NCI-H2029 treated with DMSO at 0.1 percent for 48 hours (cell line): ENCODE measurements around the gene MINDY1.

ENCODE experiments used
- DNase-seq: peaks from one replicate; lab custom pipeline; 2025; lab: John Stamatoyannopoulos, UW

The MINDY1 gene

DNA sequence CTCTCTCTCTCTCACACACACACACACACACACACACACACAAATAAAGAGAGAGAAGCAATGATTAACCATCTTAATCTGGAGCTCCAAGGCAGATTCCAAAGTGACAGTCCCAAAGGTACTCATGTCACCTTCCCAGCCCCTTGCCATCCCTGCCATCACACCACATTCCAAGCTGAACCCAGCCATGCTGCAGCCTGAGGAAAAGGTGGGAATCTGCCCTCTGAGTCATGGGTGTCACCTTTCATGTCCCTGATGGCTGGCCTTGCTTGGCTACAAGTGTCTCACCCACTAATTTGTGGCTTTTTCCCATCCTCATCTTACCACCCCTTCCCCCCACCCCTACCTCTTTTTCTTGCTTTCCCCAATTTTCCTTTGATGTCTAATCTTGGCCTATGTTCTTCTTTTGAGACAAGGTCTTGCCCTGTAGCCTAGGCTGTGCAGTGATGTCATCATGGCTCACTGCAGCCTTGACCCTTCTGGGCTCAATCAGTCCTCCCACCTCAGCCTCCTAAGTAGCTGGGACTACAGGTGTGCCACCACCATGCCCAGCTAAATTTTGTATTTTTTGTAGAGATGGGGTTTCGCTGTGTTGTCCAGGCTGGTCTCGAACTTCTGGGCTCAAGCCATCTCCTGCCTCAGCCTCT lies 21.4 kb downstream of the MINDY1 start:
- DNase-seq = no peak

DNA sequence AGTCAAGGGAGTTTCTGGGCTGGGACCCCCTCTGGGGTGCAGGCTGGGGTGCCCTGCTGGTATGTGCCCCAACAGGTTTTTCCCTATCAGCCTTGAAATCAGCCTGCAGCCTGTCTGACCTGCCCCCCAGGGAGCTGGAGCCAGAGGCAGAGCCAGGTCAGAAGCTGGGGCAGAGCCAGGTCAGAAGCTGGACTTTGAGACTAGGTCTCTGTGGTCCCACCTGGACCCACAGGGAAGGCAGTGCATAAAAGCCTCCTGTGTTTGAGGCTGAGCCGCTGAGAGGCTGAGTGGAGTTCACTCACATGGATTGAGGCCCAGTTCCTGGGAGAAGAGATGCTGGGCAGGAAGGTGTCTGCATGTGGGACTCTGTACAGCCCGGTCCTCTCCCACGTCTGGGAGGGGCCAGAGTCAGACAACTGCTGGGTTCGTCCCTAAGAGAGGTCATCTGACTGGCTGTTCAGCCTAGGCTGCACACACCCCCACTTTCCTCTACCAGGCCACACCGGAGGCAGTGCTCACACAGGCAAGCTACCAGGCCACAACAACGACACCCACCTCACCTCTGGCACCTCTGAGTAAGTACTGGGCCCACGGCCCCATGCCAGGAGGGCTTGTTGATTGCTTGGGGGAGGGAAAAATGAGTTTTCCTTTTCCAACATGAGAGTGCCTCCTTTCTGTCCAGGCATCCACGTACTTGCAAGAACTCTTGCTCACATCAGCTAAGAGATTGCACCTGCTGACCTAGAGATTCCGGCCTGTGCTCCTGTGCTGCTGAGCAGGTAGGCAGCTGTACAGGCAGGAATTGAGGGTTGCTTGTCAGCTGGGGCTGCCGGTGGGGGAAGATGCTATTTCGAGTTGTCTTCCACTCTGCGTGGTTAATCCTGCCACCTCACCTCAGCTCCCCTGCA lies 24.6 kb downstream of the MINDY1 start, which contains the start of gene ANXA9:
Gene ANXA9 (plus strand): TSS at position 488 of the 908 bp plus-strand sequence. CDS start 814 bp downstream, outside the sequence.
- no peak for DNase-seq

DNA sequence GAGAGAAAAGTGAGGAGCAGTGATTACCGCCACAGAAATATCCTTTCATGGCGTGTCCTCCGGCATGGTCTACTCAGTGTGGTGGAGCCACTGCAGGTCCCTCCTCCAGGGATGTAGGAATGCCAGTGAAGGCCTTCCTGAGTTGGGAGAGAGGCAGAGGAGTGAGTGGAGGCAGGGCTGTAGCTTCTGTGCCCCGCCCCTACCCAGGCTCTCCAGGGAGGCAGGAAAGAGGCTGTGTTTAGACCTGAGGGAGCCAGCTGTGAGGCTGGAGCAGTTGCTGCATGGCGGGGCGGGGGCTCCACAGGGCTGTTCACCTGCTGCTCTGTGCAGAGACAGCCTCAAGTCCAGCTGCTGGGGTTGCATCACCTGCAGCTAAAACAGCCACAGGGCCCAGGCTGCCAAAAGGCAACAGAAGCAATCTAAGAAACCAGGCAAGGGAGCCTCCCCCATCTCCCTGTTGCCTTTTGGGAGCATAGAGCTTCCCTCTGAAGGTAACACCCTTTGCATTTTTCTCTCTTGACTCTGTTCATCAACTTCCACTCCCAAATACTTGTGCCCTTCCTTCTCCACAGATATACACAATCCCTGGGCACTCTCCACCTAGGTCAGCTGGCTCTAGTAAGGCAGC lies 25.4 kb downstream of the MINDY1 start:
- DNase-seq = no peak

DNA sequence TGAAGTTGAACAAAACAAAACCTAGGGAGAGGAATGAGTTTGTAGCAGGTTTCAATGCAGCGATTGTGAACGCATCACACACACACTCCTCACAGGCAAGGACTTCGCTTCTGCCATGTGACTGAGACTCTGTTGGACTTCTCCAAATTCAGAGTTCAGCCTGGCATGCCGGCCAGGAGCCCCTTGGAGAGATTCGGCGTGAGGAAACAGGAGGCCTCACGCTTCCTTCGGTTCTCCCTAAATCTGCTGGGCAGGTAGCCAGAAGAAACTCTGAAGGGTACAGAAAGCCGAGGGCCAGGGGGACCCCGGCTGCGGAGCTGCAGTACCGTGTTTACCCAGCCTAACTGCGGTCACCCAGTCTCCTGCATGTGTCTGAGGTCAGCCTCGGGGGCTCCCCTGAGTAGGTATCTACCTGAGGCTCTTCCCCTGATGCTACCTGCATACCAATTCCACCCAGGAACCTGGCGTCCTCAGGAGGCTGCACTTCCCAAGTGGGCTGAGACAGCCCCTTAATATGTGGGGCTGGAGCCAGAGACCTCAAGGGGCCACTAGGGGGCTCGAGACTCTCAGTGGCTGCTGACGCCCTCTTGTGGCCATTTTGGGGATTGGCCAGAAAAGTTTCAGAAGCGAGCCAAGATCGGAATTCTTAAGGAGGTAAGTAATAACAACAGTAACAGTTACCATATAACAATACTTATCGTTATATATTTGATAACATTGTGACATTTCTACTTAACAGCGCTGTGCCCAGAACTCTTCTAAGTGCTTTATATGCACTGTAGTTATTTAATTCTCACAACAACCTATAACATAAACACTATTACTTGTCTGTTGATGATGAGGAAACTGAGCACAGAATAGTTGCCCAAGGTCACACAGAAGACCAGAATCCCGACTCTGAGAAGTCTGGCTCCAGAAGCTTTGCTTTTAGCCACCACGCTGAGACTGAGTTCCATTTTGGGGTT lies 27.3 kb downstream of the MINDY1 start:
- peak; percentile 60 for DNase-seq

DNA sequence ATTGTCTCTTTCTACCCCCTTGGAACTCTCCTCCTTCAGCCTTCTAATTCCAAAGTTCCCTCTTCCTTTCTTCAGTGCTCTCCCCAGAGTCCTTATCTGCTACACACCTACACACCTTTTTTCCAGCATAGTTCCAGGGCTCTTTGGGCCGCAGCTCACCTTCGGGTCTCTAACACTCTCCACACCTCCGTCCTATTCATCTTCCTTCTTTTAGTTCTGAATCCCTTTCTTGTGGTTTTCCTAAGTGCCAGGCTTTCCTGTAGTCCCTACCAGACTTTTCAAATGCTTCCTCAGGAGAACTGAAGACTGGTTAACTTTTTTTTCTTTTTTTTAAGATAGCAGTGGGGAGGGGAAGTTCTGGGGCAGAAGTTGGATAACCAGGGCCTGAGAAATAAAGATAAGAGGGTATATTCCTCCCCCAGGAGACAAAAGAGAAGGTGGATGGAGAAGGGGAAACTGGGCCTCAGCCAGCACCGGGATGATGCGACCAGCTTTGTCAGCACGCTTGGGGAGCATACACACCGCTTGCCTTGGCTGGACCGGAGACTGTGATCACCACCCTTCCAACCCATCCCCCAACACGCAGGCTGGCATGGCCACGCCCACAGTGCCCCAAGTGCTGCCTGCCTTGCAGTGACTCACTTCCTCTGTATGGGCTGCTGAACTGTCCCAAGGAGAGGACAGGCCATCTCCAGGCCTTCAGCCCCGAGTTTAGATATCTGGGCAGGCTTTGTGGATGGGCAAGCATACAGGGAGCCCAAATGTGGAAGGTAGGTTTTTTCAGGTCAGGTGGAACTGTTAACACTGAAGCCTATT lies 29.6 kb downstream of the MINDY1 start:
- DNase-seq = no peak

DNA sequence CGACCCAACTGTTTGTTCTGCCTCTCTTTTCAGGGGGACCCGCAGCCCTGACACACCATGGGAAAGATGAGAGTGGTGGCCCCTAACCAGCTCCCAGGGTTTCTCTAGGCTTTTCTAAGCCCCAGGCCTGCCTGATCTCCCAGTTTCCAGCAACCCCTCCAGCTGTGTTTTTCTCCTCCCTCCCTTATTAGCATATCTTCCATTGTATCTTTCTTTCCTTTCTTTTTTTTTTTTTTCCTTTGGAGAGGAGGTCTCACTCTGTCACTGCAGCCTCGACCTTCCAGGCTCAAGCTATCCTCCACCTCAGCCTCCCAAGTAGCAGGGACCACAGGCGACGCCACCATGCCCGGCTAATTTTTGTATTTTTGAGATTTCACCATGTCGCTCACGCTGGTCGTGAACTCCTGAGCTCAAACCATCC lies 30.3 kb downstream of the MINDY1 start:
- DNase-seq = no peak

DNA sequence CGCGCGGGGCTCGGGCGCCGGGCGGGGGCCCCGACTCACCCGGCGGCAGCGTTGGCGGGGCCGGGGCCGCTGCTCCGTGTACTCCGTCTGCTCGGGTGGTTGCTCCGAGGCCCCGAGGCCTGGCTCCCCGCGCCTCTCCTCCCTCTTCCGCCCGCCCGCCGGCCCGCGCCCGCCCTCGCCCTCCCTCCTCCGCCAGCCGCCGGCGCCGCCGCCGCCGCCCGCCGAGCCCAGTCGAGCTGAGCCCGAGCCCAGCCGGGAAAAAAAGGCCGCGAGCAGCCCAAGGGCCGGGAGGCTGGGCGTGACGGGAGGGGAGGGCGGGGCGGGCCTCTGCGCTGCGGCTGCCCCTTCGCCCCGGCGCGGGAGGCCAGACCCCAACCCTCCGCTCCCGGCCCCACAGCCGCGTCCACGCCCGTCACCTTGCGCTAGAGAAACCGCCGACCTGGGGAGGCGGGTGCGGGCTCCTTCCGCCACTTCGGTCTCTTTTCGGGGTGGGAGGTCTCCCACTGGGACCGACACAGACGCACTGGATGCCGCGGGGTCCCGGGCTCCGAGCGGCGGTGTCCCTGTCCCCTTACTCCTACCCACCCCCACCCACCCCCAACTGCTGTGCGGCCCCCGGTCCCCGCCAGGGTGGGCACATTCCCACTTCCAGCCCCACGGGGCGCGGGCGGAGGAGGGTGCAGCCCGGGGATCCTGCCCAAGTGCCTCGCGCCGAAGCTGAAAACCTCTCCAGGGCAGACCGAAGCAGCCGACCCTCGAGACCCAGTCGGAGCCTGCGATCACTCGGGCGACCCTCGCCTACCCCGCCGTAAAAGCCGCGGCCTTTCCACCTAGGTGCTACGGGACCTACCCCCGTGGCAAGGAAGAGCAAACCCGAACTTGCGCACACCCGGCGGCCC lies 31.9 kb downstream of the MINDY1 start, which contains the start of gene CERS2:
Gene CERS2 (minus strand): TSS at position 256 of the 899 bp plus-strand sequence. CDS start 5,745 bp downstream, outside the sequence.
- DNase-seq = no peak

DNA sequence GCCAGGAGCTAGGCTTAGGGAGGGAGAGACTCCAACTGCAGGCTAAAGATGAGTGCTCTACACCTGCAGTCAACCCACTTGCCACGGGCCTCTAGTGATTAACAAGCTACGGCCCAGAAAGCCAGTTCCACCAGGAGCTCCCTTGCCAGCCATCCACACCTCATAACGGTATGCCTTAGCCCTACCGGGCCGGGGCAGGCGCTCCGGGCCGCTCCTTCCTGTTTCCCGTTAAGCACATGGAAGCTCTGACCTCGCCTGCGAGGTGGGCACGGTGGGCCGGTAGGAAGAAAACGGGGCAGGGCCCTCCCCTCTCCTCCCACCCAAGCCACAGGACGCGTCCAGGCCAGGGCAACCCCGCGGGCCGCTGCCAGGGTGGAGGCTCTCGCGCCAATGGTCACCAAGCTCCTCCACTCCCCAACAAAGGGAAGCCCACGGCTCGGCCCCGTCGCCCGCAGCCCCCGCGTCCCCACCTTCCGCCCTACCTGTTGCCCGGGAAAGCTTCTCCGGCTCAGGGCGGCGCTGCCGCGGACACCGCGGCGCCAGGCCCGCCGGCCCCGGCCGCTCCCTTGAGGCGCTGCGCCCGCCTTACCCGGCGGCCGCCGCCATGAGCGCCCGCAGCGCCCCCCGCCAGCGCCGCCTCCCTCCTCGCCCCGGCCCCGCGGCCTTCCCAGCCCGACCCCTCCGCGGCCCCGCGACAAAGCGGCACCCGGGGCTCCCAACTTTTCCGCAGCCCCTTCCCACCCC lies 32.7 kb downstream of the MINDY1 start:
- no peak for DNase-seq

DNA sequence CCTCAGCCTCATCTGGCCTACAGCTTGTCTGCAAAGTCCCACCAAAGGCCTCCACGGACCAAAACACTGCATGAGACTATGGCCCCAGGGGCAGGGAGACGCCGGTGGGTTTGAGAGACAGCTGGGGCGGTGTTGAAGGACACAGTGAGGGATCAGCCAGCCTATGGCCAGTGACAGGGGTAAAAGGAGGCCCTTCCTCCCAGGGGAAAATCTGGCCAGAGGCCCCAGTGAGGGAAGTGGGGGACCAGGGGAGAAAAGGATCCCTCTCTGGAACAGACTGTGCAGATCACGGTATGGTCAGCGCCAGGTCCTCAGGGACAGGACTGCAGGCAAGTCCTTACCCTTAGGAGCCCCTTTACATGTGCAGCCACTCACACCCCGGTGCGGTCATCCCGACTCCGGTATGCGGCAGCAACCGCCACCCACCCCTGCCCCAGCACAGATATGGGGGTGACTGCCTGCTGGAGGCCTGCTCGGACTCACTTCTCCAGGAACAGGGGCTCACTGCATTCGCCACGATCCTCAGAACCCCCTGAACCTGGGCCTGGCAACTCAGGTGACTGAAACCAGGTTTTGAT lies 33.4 kb downstream of the MINDY1 start:
- no peak for DNase-seq

DNA sequence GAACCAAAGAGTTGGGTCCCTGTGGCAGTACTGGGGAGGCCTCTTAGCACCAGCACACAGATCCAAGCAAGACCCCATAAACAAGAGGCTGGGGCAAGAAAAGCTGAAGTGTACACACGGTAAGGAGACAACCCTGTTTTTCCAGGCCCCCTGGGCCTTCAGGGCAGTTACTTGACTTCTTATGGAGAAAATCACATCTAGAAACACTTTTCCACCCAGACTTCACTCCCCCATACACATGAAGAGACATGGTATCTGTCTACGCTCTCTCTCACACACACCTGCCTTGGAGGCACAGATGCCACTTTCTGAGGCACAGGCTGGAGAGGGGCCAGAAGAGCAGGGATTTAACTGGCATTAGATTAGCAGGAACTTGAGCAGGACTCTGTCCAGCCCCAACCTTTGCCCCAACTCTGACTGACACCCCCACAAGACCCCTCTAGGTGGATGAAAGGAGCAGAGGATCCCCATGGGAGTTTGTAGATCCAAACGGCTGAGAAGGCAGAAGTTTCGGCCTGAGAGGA lies 34.2 kb downstream of the MINDY1 start:
- DNase-seq = no peak

DNA sequence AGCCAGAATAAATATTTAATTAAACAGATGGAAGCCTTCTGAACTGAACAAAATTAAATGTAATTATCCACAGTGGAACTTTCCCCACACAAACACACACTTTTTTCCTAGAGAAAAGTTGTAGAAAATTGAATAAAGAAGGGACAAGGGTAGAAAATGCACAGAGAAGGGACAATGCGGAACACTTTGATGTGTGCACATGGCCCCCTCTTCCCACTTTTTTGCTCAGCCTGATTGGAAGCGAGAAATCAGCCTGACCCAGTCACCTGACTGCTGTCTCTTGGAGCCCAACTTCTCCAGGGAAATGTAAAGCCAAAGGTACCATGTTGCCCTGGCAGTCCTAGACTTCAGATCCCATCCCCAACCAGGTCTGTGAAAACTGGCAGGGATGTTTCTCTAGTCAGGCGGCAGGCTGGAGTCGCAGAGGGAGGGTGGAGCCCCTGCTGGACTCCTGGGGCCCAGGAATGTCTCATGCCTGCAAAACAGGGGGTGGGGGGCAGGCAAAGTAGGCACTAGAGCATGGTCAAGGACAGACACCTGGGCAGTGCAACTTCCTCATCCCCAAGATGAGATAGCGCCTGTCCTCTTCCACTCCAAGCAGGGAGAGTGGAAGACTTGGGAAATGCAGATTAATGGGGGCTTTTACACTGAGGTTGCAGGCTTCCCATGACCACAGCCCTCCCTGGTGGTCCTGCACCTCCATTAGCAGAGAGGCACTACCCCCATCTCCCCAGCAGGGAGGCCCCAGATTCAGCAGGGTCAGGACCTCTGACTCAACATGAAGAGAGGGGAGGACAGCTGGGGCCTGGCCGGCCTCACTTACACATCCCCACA lies 34.9 kb downstream of the MINDY1 start:
- no peak for DNase-seq

DNA sequence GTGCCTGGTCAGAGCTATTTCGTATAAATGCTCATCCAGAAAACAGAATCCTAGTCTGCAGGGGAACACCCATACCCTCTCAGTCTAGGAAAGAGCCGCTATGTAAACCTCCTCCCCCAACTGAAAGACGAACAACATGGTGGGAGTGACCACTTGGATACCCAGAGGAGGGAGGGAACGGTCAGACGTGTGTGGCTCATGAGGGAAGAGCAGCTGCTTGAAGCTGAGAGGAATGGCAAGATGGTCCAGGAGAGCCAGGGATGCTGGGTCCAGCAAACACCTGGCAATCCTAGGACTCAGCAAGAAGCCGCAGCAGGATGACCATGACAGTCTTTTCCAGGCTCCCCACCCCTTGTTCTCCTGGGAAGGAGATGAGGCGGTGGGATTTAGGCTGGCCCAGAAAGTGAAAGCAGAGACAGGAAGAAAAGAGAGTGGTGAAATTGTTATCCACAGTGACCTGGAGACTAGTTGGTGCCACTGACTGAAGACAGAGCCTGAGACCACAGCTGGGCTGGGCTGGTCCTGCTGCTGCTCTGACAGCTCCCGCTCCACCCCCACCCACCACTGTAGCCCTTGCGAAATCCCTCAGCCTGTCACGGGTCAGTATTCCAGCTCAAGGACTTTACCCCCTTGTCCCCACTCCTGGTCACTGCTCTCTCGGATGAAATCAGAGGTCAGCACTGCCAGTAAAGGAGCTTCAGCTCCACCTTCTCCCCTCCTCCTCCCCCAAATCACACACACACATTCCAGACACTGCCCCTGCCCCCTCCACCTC lies 35.7 kb downstream of the MINDY1 start:
- no peak for DNase-seq

DNA sequence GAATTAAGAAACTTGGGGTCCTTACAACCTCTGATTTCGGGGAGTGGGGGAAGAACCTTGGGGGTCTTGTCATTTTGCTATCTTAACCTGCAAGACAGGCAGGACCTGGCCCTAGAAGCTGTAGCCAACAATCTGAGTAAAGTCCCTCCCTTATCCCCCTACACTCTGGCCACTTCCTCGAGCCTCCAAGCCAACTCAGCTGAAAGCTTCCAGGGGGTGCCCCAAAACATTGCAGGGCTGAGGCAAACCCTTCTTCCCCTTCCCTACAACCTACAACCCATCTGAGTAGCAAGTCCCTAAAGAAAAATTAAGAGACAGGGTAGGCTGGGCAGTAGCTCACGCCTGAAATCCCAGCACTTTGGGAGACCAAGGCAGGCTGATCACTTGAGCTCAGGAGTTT lies 37.1 kb downstream of the MINDY1 start:
- DNase-seq = no peak

DNA sequence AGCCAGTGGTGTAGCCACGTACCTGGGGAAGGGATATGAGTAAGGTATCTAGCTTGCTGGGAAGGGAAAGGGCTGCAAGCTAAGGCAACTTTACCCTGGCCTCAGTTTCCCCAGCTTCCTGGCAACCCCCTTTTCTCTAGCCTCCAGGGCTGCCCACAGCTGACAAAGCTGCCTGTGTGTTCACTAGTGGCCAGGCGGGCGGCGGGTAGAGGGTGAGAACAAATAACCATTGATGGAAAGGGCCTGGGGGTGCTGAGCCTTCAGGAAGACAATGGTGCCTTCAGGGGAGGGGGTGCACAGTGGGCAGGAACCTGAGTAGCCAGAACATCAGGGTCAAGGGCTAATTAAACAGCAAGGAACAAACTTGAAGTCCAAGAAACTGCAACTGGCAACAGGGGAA lies 38.2 kb downstream of the MINDY1 start:
- DNase-seq = no peak

DNA sequence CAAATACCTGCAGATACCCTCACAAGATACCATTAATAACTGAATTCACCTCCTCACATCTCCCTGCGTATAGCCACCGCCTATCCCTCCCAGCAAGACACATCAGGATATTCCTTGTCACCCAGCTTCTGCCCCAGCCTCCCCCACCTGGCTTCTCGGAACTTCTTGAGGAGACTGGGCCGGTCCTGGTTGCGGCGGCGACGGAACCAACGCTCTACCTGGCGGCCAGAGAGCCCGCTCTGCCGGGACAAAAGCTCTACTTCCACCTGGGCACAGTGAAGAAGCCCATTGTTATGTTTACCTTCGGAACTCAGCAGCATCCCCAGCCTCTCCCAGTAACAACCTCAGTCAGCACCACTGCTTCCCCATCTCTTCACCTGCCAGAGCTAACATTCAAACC lies 38.8 kb downstream of the MINDY1 start:
- no peak for DNase-seq

DNA sequence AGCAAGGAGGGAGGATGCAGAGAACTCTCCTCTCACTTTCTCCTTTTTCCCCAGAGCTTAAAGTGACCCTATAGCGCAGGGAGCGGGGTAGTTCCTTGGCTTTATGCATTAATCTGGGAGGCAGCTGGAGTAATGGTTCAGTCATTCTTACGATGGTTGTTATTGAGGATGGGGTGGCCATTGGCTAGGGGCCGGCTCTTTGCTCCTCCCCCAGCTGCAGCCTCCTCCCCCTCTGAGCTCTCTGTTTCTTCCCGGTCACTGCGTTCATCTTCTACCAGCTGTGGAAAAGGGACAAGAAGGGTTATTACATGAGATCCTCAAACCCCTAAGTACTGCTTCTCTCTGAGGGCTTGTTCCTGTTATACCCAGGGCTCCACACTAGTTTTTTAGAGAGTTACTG lies 40.7 kb downstream of the MINDY1 start:
- DNase-seq = no peak

DNA sequence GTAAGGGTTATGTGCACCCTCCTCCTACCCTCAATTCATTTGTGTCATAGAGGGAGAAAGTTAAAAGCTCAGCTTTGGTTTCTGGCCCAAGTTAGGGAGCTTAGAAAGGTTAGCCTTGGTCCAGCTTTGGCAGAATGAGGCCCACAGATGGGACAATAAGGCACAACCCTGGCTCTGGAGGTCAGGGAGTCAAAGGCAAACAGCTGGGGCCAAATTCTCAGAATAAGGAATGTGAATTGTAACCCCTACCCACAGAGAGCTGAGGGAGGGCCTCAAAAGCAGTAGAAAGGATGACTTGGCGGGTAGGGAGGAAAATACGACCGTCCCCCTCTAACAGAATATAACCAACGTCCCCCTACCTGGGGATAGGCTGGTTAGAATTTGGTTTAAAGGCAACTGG lies 41.1 kb downstream of the MINDY1 start:
- DNase-seq = no peak
